Spleen (tissue), 11 donors: ENCODE measurements around the gene SYK. TPM values are rescaled to one million over a fixed set of nuclear protein-coding genes. Genes with fewer than 3 reads are reported as not detected.
"Not testable (repeated sequence)": the region's sequence is repeated elsewhere in the genome, so short reads cannot be mapped to it uniquely, and the experiment has no call there.

Experiments
- DNase-seq: peaks from one replicate; pipeline ENCODE4 v3.0.0-alpha.2; 2020
- H3K27ac ChIP-seq, 8 donors: fragments of 200-600 bp; sonication (generic) in 7 of 8; 1 replicate in 4 of 8; 2 replicates in 4 of 8; pipeline versions ENCODE4 v1.5.0 to v1.8.0; 2016 to 2021; ENCODE audit warnings: inconsistent platforms in 4 of 8, mild to moderate bottlenecking in 4 of 8, moderate library complexity in 1 of 8
- H3K27me3 ChIP-seq, 7 donors: fragments of 200-600 bp; sonication (generic) in 6 of 7; replicated peaks in 1 of 7; 1 replicate in 4 of 7; 2 replicates in 3 of 7; pipeline versions ENCODE4 v1.5.0 to v1.8.0; 2016 to 2021; ENCODE audit warnings: inconsistent platforms in 3 of 7, mild to moderate bottlenecking in 1 of 7
- H3K36me3 ChIP-seq, 6 donors: fragments of 200-600 bp; sonication (generic) in 5 of 6; 1 replicate in 4 of 6; 2 replicates in 2 of 6; pipeline versions ENCODE4 v1.5.0 to v1.8.0; 2016 to 2021; ENCODE audit warnings: inconsistent platforms in 2 of 6
- H3K4me1 ChIP-seq, 6 donors: fragments of 200-600 bp; sonication (generic) in 5 of 6; 1 replicate in 3 of 6; 2 replicates in 3 of 6; pipeline versions ENCODE4 v1.5.0 to v1.8.0; 2016 to 2021; ENCODE audit warnings: inconsistent platforms in 3 of 6
- H3K4me3 ChIP-seq, 8 donors: fragments of 200-600 bp; sonication (generic) in 7 of 8; 1 replicate in 4 of 8; 2 replicates in 4 of 8; pipeline versions ENCODE4 v1.5.0 to v1.8.0; 2016 to 2021; ENCODE audit warnings: inconsistent platforms in 4 of 8, mild to moderate bottlenecking in 4 of 8, moderate library complexity in 2 of 8
- H3K9me3 ChIP-seq, 8 donors: fragments of 200-600 bp; sonication (generic) in 7 of 8; 1 replicate in 4 of 8; 2 replicates in 4 of 8; pipeline versions ENCODE4 v1.5.0 to v1.8.0; 2016 to 2021; ENCODE audit warnings: inconsistent platforms in 4 of 8
- POLR2A ChIP-seq, 3 donors: fragments of 450-650 bp; IDR thresholded peaks; one replicate each; pipeline ENCODE4 v1.5.1; 2017; ENCODE audit warnings: antibody characterized with exemption in 3 of 3, mild to moderate bottlenecking in 1 of 3
- POLR2AphosphoS5 ChIP-seq, 3 donors: sonication (generic); formaldehyde crosslinking; IDR thresholded peaks; one replicate each; pipeline ENCODE4 v1.5.1; 2017; ENCODE audit warnings: antibody characterized with exemption in 3 of 3
- WGBS, 5 donors: extraction: QIAGEN DNeasy Blood & Tissue Kit in 3 of 5; methylation state at CpG; one replicate each; pipeline versions ENCODE4 v1.1.5 to v1.1.7; 2013 to 2018; 5-methylcytosine and 5-hydroxymethylcytosine counted together
- intact Hi-C: fragments of 100-400 bp; cut with DNase I; formaldehyde crosslinking; loops from one replicate; pipeline ENCODE4 v1.15.0; 2023; ENCODE audit warnings: low total_unique reads
- polyA plus RNA-seq, 3 donors: library from polyadenylated mRNA; stranded (reverse); fragments of 200-250 nt; gene quantifications; one replicate each; pipeline ENCODE4 v1.2.1, GENCODE V29; 2013
- total RNA-seq, 7 donors: library from RNA; depleted of rRNA in 3 of 7; stranded (reverse); fragments of >200 nt in 3 of 7; fragmentation: NEBNext Ultra II Directional in 4 of 7; extraction: Animal tissue kit (Norgen Biotek cat#: 25700) in 4 of 7; gene quantifications; one replicate each; pipeline versions ENCODE4 v1.1.0 to v1.2.1, GENCODE V29; 2016 to 2021
- TF ChIP-seq, protein P1 (sequence below), 11 experiments: fragments of 200-600 bp in 7 of 11; fragments of 450-650 bp in 4 of 11; sonication (generic) in 4 of 11; IDR thresholded peaks in 8 of 11; conservative IDR thresholded peaks in 3 of 11; 1 replicate in 7 of 11; 2 replicates in 4 of 11; pipeline versions ENCODE4 v1.4.0 to v1.8.0; 2016 to 2021; ENCODE audit warnings: antibody characterized with exemption in 11 of 11, inconsistent platforms in 4 of 11, mild to moderate bottlenecking in 1 of 11
- donor health status: healthy with polysubstance abuse.
- donor health status: DM: no; HTN: no; CAD: no; lungs with moderate emphysema.
- donor health status: DM: no; HTN: no; CAD: no.
- donor health status: Bipolar disorder and iron deficiency.
- donor health status: healthy.
- donor health status: DM: no; HTN: no; CAD: no.
- donor health status: DM: yes; HTN: yes; CAD: no.

The SYK gene
- total and polyA plus RNA-seq, 10 donors, result 42.6 to 152 (median 111) TPM

DNA sequence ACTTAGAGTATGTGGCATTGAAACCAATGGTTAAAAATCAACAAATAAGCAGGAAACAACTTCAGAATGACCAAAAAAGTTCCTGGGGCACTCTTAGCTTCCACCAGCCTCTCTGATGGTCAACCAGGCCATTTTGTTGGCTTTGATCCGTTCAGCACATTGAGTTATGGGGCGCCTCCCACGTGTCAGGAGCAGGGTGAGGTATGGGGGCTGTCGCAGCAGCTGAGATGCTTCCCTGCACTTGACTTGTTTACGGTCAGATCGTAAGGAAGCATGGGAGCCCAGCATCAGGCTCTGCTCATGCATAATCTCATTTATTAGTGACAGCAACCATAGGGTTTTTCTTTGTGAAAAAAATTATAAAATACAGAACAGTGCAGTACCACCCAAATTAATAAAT lies 16.7 kb downstream of the SYK start:
- peaks cover 0 to 4% (median 0%) of the 10 kb centered on the region in 8 donors for H3K9me3 ChIP-seq
- peak overlapping the region in 2 of 8 donors; percentile 22 to 30 for H3K27ac ChIP-seq
- H3K4me1 ChIP-seq, result peaks cover 5 to 86% (median 34%) of the 10 kb centered on the region in 6 donors
- no peak overlapping the region for H3K4me3 ChIP-seq
- WGBS, 5 donors, result 81 to 93% (median 87%) methylated on average over 6 of the region's 6 CpGs
- no peak for DNase-seq
- H3K27me3 ChIP-seq, result no peaks in the 10 kb centered on the region
- TF ChIP-seq POLR2A (IDR thresholded peaks at IDR 0.05), result no peak
- no peak for TF ChIP-seq POLR2AphosphoS5 (IDR thresholded peaks at IDR 0.05)
- TF ChIP-seq, protein P1, sequence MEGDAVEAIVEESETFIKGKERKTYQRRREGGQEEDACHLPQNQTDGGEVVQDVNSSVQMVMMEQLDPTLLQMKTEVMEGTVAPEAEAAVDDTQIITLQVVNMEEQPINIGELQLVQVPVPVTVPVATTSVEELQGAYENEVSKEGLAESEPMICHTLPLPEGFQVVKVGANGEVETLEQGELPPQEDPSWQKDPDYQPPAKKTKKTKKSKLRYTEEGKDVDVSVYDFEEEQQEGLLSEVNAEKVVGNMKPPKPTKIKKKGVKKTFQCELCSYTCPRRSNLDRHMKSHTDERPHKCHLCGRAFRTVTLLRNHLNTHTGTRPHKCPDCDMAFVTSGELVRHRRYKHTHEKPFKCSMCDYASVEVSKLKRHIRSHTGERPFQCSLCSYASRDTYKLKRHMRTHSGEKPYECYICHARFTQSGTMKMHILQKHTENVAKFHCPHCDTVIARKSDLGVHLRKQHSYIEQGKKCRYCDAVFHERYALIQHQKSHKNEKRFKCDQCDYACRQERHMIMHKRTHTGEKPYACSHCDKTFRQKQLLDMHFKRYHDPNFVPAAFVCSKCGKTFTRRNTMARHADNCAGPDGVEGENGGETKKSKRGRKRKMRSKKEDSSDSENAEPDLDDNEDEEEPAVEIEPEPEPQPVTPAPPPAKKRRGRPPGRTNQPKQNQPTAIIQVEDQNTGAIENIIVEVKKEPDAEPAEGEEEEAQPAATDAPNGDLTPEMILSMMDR (IDR thresholded peaks at IDR 0.05 in 8 of 11, conservative IDR thresholded peaks at IDR 0.05 in 3 of 11), result no peak
- intact Hi-C loops, result no loop called here
- peaks cover 0 to 35% (median 0%) of the 10 kb centered on the region in 6 donors for H3K36me3 ChIP-seq

DNA sequence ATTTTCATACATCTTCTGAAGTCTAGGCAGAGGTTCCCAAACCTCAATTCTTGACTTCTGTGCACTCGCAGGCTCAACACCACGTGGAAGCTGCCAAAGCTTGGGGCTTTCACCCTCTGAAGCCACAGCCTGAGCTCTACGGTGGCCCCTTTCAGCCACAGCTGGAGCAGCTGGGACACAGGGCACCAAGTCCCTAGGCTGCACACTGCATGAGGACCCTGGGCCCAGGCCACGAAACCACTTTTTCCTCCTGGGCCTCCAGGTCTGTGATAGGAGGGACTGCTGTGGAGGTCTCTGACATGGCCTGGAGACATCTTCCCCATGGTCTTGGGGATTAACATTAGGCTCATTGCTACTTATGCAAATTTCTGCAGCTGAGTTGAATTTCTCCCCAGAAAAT lies 18.8 kb downstream of the SYK start:
- H3K27me3 ChIP-seq, H3K4me3 ChIP-seq, DNase-seq, H3K9me3 ChIP-seq, intact Hi-C loops: not testable (repeated sequence)
- 11 to 87% (median 79%) methylated on average over 1 to 4 of the region's 4 CpGs for WGBS, 5 donors
- H3K4me1 ChIP-seq, result peaks cover under 1 to 71% (median 15%) of the 10 kb centered on the region in 6 donors
- H3K36me3 ChIP-seq, result peaks cover 0 to 35% (median 0%) of the 10 kb centered on the region in 6 donors
- H3K27ac ChIP-seq, result peak overlapping the region in 2 of 8 donors; percentile 22 to 34

DNA sequence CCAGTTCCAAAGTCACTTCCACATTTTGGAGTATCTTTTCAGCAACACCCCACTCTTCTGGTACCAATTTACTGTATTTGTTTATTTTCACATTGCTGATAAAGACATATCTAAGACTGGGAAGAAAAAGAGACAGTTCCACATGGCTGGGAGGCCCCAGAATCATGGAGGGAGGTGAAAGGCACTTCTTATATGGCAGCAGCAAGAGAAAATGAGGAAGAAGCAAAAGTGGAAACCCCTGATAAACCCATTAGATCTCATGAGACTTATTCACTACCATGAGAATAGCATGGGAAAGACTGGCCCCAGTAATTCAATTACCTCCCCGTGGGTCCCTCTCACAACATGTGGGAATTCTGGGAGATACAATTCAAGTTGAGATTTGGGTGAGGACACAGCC lies 19.6 kb downstream of the SYK start:
- Histone ChIP-seq H3K4me1 (peaks cover 2 to 71% (median 9%) of the 10 kb centered on the region in 6 donors), H3K36me3 (peaks cover 0 to 35% (median 0%) of the 10 kb centered on the region in 6 donors), H3K27ac (peak overlapping the region in 2 of 8 donors; percentile 33 to 35)
- intact Hi-C loops, H3K4me3 ChIP-seq, H3K27me3 ChIP-seq, DNase-seq, H3K9me3 ChIP-seq: not testable (repeated sequence)
- WGBS, 5 donors, result 62 to 81% (median 75%) methylated on average over 1 of the region's 1 CpG

DNA sequence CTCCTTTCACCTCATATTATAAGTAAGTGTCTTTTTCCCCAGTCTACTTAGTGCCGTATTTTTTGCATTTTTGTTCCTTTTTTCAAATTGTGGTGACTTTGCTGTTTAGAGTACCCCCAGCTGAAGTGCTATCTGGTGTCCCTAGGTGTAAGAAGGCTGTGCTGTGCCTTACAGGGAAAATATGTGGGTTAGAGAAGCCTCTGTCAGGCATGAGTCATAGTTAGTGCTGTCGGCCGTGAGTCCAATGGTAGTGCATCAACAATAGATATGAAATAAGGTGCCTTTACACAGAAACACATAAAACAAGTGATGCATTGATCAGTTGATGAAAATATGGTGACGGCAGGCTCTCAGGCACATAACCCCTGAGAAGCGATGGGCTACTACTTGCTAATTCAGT lies 20.1 kb downstream of the SYK start:
- intact Hi-C loops, result no loop called here

DNA sequence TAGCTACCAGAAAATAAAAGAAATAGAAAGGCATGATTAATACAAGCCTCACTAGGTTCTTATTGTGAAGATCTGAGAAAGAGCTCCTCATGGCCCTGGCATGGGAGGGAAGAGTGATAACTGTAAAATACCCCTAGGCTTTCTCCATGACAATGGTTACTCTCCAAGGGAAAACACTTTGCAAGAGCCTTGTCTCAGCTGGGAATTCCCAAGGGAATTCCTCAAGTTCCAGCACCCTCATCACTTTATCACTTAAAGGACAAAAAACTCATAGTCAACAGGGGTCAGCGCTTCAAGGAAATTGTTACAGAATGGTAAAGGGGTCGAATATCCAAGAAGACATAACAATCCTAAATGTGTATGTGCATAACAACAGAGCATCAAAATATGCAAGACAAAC lies 21.2 kb downstream of the SYK start:
- TF ChIP-seq POLR2A (IDR thresholded peaks at IDR 0.05), result no peak
- peaks cover 8 to 81% (median 18%) of the 10 kb centered on the region in 6 donors for H3K4me1 ChIP-seq
- intact Hi-C loops, result no loop called here
- no peaks in the 10 kb centered on the region for H3K27me3 ChIP-seq
- H3K4me3 ChIP-seq, result no peak overlapping the region
- peaks cover 0 to 35% (median 0%) of the 10 kb centered on the region in 6 donors for H3K36me3 ChIP-seq
- H3K9me3 ChIP-seq, result no peaks in the 10 kb centered on the region
- H3K27ac ChIP-seq, result no peak overlapping the region
- 93 to 98% (median 97%) methylated on average over 2 of the region's 2 CpGs for WGBS, 5 donors
- no peak for DNase-seq

More for the DNA sequence above, 20.1 kb downstream of the SYK start:
- H3K4me3 ChIP-seq, result no peak overlapping the region
- no peaks in the 10 kb centered on the region for H3K27me3 ChIP-seq
- peak overlapping the region in 2 of 8 donors; percentile 33 to 35 for H3K27ac ChIP-seq
- peaks cover 0 to 2% (median 0%) of the 10 kb centered on the region in 8 donors for H3K9me3 ChIP-seq
- DNase-seq, result no peak
- TF ChIP-seq POLR2AphosphoS5 (IDR thresholded peaks at IDR 0.05) (no peak), POLR2A (IDR thresholded peaks at IDR 0.05) (no peak)
- TF ChIP-seq, protein P1 (IDR thresholded peaks at IDR 0.05 in 8 of 11, conservative IDR thresholded peaks at IDR 0.05 in 3 of 11), result no peak
- WGBS, 5 donors, result 82 to 90% (median 84%) methylated on average over 5 of the region's 5 CpGs
- peaks cover 6 to 71% (median 13%) of the 10 kb centered on the region in 6 donors for H3K4me1 ChIP-seq
- peaks cover 0 to 35% (median 0%) of the 10 kb centered on the region in 6 donors for H3K36me3 ChIP-seq
